Ovary (tissue), 9 donors: Measurements from ENCODE around the gene FAM131C. TPM values are rescaled to one million over a fixed set of nuclear protein-coding genes. Genes with fewer than 3 reads are reported as not detected.

Experiments
- DNase-seq, 5 donors: peaks; one replicate each; pipeline ENCODE4 v3.0.0-alpha.2; 2019 to 2020
- H3K27ac ChIP-seq, 2 donors: fragments of 200-600 bp; one replicate each; pipeline versions ENCODE4 v1.5.1 to v1.8.0; 2019 to 2022
- H3K27me3 ChIP-seq: fragments of 200-600 bp; one replicate; pipeline ENCODE4 v1.8.0; 2022
- H3K36me3 ChIP-seq: fragments of 200-600 bp; sonication (generic); one replicate; pipeline ENCODE4 v1.5.1; 2019
- H3K4me1 ChIP-seq: one replicate; pipeline ENCODE4 v1.8.1; 2013; ENCODE audit warnings: mild to moderate bottlenecking, moderate library complexity; ENCODE audit not compliant: insufficient read depth
- H3K4me3 ChIP-seq: fragments of 200-600 bp; sonication (generic); one replicate; pipeline ENCODE4 v1.5.1; 2017
- H3K9me3 ChIP-seq, 2 donors: fragments of 200-600 bp in 1 of 2; sonication (generic) in 1 of 2; one replicate each; pipeline versions ENCODE4 v1.5.1 to v1.8.1; 2013 to 2019; ENCODE audit warnings: mild to moderate bottlenecking in 1 of 2, moderate library complexity in 1 of 2
- EP300 ChIP-seq: sonication (generic); formaldehyde crosslinking; IDR thresholded peaks from one replicate; pipeline ENCODE4 v1.6.1; 2017; ENCODE audit warnings: antibody characterized with exemption
- POLR2A ChIP-seq: fragments of 450-650 bp; IDR thresholded peaks from one replicate; pipeline ENCODE4 v1.6.1; 2017; ENCODE audit warnings: antibody characterized with exemption, mild to moderate bottlenecking, moderate library complexity
- WGBS, 3 donors: extraction: QIAGEN DNeasy Blood & Tissue Kit in 1 of 3; methylation state at CpG; one replicate each; pipeline versions ENCODE4 v1.1.5 to v1.1.7; 2013 to 2017; 5-methylcytosine and 5-hydroxymethylcytosine counted together
- intact Hi-C, 4 donors: fragments of 100-400 bp; cut with DNase I; formaldehyde crosslinking; loops; one replicate each; pipeline versions ENCODE4 v1.11.0 to v1.15.1; 2022 to 2023
- polyA plus RNA-seq, 2 donors: library from polyadenylated mRNA; stranded (reverse); fragments of 200-250 nt in 1 of 2; fragments of 350-450 nt in 1 of 2; fragmentation: Illumina TruSeq in 1 of 2; extraction: RNeasy Lipid Tissue Mini Kit (QIAGEN cat#74804) in 1 of 2; gene quantifications; one replicate each; pipeline ENCODE4 v1.2.3, GENCODE V29; 2013 to 2014
- total RNA-seq, 7 donors: library from RNA; depleted of rRNA in 2 of 7; stranded (reverse); fragments of >200 nt in 2 of 7; fragmentation: NEBNext Ultra II Directional in 3 of 7; extraction: Animal tissue kit (Norgen Biotek cat#: 25700) in 3 of 7; gene quantifications; one replicate each; pipeline versions ENCODE4 v1.1.0 to v1.2.4, GENCODE V29; 2016 to 2023
- TF ChIP-seq, protein P1 (sequence below), 3 donors: fragments of 450-650 bp in 2 of 3; fragments of 200-600 bp in 1 of 3; IDR thresholded peaks; one replicate each; pipeline versions ENCODE4 v1.5.1 to v1.8.0; 2016 to 2022; ENCODE audit warnings: antibody characterized with exemption in 3 of 3, mild to moderate bottlenecking in 1 of 3
- donor health status: DM: no; HTN: no; CAD: no; lungs with moderate emphysema.
- donor health status: DM: no; HTN: no; CAD: no.
- donor health status: Bipolar disorder and iron deficiency.
- donor health status: DM: yes; HTN: yes; CAD: no.
- donor health status: DM: no; HTN: no; CAD: no.
- donor health status: DM: yes; HTN: yes; CAD: no.

Gene FAM131C
- total and polyA plus RNA-seq, 9 donors, result 0.10 to 1.3 (median 0.30) TPM; not detected in 1

- peaks cover 1% of the 10 kb centered on the region for H3K4me1 ChIP-seq
- no peaks in the 10 kb centered on the region for H3K36me3 ChIP-seq
- H3K27me3 ChIP-seq, result no peaks in the 10 kb centered on the region
- no peak for DNase-seq
- H3K4me3 ChIP-seq, result no peak overlapping the region
- H3K9me3 ChIP-seq, result no peaks in the 10 kb centered on the region
- 84 to 86% (median 86%) methylated on average over 5 of the region's 5 CpGs for WGBS, 3 donors
- no peak overlapping the region for H3K27ac ChIP-seq
- intact Hi-C loops, result loop anchor here in 1 of 4 donors (10.0 kb wide), 1 partner anchor 281 kb away; the partner anchor contains the start of gene FBXO42
- no peak for TF ChIP-seq EP300
- TF ChIP-seq, protein P1, sequence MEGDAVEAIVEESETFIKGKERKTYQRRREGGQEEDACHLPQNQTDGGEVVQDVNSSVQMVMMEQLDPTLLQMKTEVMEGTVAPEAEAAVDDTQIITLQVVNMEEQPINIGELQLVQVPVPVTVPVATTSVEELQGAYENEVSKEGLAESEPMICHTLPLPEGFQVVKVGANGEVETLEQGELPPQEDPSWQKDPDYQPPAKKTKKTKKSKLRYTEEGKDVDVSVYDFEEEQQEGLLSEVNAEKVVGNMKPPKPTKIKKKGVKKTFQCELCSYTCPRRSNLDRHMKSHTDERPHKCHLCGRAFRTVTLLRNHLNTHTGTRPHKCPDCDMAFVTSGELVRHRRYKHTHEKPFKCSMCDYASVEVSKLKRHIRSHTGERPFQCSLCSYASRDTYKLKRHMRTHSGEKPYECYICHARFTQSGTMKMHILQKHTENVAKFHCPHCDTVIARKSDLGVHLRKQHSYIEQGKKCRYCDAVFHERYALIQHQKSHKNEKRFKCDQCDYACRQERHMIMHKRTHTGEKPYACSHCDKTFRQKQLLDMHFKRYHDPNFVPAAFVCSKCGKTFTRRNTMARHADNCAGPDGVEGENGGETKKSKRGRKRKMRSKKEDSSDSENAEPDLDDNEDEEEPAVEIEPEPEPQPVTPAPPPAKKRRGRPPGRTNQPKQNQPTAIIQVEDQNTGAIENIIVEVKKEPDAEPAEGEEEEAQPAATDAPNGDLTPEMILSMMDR (IDR thresholded peaks at IDR 0.05), result no peak
- TF ChIP-seq POLR2A, result no peak
Measured at GRCh38 chr1:16074217-16074616, 766 bp upstream of the FAM131C start.

DNA sequence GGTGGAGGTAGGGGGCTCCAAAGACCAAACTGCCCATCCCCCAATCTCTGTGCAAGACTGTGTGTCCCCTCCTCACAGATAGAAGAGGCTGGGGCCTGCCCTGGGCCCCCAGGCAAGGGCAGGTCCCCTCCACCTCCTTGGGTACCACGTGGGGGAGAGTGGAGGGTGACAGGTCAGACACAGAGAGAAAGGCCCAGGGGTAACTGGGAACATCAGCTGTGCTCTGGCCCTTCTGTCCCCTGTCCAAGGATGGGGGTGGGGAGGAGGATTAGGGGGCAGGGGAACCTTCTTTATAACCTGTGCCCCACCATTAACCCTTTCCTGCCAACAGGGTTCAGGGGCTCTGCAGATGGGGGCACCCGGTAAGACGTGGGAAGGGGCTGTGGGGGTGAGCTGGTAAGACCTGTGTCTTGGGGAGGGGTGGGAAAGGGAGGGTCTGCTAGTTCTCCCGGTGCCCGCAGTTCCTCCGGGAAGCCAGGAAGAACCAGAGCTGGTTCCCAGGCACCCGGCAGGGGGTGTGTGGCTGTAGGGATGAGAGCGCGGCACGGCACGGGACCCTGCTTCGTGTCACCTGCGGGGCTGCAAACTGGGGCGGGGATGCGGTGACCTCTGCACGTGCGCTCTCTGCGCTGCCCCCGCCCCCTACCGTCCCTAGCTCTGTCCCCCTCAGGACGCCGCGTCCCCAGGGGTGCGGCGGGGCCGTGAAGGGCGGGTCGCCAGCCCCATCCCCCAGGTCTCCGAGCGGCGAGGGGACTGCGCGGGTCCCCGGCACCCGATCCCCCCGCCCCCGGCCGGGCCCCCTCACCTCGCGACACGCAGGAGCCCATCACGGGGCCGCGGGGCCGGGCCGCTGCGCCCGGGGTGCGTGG, 601 bp downstream of the FAM131C start:
- Histone ChIP-seq H3K27ac (no peak overlapping the region), H3K36me3 (no peaks in the 10 kb centered on the region), H3K4me1 (no peaks in the 10 kb centered on the region), H3K27me3 (no peaks in the 10 kb centered on the region), H3K4me3 (peak overlapping the region; percentile 33), H3K9me3 (no peaks in the 10 kb centered on the region)
- TF ChIP-seq EP300 (no peak), POLR2A (no peak)
- TF ChIP-seq, protein P1 (IDR thresholded peaks at IDR 0.05), result no peak
- 8 to 13% (median 8%) methylated on average over 25 to 49 of the region's 49 CpGs for WGBS, 3 donors
- intact Hi-C loops, result loop anchor here in 1 of 4 donors (10.0 kb wide), 1 partner anchor 282 kb away; the partner anchor contains the start of gene FBXO42
- DNase-seq, result no peak

DNA sequence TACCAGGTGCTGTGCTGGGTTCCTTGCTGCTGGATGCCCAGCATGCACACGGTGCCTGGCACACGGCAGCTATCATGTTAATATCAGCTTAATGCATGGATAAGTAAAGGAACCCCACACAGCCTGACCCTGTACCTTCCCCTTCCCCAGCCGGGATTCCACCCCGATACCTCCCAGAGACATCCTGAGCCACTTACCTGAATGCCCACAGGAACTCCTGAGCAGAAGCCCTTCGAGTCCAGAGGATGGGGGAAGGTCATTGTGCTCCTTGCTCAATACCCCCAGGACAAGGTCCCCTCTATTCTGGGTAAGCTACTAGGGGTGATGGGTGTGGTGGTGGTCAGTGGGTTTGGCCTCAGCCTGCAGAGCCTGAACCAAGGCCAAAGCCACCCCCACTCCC, 1.4 kb downstream of the FAM131C start:
- Histone ChIP-seq H3K27ac (no peak overlapping the region), H3K27me3 (no peaks in the 10 kb centered on the region), H3K36me3 (no peaks in the 10 kb centered on the region), H3K4me1 (no peaks in the 10 kb centered on the region), H3K4me3 (no peak overlapping the region), H3K9me3 (no peaks in the 10 kb centered on the region)
- 73 to 80% (median 77%) methylated on average over 5 of the region's 5 CpGs for WGBS, 3 donors
- intact Hi-C loops, result loop anchor here in 1 of 4 donors (10.0 kb wide), 1 partner anchor 283 kb away; the partner anchor contains the start of gene FBXO42
- TF ChIP-seq POLR2A, result no peak
- no peak for TF ChIP-seq EP300
- TF ChIP-seq, protein P1 (IDR thresholded peaks at IDR 0.05), result no peak
- DNase-seq, result no peak

GRCh38 chr1:16071614-16072013, 1.8 kb downstream of the FAM131C start:
- DNase-seq, result no peak
- TF ChIP-seq, protein P1 (IDR thresholded peaks at IDR 0.05), result no peak
- no peak for TF ChIP-seq POLR2A
- no peak for TF ChIP-seq EP300
- WGBS, 3 donors, result 97 to 99% (median 97%) methylated on average over 6 of the region's 6 CpGs
- Histone ChIP-seq H3K27me3 (no peaks in the 10 kb centered on the region), H3K36me3 (no peaks in the 10 kb centered on the region), H3K27ac (no peak overlapping the region), H3K4me1 (no peaks in the 10 kb centered on the region), H3K9me3 (no peaks in the 10 kb centered on the region), H3K4me3 (no peak overlapping the region)
- intact Hi-C loops, result loop anchor here in 1 of 4 donors (10.0 kb wide), 1 partner anchor 283 kb away; the partner anchor contains the start of gene FBXO42
